Measurements from ENCODE around the gene CSF2RB.

Gene CSF2RB

GRCh38 chr22:36922105-36922608 is 8.7 kb downstream of the CSF2RB start:
- no peak for FAIRE-seq

- no peak for FAIRE-seq
Observed at GRCh38 chr22:36922711-36923110, 9.3 kb downstream of the CSF2RB start.

- no peak for FAIRE-seq
Observed at GRCh38 chr22:36923131-36923788, 9.8 kb downstream of the CSF2RB start.

GRCh38 chr22:36924151-36924698 is 10.8 kb downstream of the CSF2RB start:
- FAIRE-seq: no peak

DNA sequence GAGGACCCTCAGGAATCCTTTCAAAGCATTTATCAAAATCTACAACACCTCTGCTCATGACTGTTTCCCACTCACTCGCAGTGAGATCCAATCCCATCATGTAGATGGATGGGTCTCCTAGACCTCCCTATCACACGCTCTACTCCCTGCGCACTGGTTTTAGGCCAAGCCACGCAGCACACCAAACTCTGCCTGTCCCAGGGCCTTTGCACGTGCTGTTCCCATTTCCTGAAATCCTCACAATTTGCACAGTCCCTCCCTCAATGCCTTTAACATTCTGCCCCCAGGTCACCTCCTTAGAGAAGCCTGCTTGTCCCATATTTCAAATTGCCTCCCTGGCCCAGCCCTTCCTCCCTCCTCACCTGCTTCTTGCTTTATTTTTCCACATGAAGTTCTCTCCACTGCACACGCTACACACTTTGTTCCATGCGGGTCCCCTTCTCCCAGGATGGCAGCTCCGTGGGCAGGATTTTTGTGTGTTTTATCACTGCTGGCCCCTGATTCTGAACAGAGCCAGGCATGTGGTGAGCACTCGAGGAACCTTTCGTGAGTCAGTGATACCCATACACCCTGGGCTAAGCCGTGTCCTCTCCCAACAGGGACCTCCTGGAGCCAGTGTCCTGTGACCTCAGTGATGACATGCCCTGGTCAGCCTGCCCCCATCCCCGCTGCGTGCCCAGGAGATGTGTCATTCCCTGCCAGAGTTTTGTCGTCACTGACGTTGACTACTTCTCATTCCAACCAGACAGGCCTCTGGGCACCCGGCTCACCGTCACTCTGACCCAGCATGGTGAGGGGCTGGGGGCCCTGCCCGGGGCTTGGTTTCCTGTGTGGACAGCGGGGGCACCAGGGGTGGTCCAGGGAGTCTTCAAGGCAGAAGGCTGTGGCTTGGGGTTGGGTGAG is 12.2 kb downstream of the CSF2RB start:
- no peak for FAIRE-seq

GRCh38 chr22:36926309-36926708 is 12.9 kb downstream of the CSF2RB start:
- FAIRE-seq: no peak

GRCh38 chr22:36926721-36927435 is 13.4 kb downstream of the CSF2RB start:
- FAIRE-seq: no peak

GRCh38 chr22:36927671-36928070 is 14.2 kb downstream of the CSF2RB start:
- FAIRE-seq: no peak

DNA sequence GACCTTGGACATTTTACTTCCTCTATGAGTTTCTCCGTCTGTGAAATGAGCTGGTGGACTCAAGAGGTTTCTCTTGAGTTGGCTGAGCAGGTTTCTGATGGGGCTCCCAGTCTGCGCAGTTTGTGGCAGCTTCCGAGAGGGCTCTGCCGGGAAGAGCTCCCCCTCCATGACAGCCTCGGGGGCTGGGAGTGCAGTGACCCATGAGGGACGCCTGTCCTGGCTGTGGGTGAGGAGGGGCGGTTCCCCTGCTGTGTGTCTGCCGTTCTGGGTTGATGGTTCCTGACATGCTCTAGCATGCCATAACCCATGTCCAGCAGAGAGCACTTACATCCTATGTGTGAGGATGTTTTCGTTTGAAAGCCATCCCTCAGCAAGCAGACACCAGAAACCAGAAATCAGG is 14.8 kb downstream of the CSF2RB start:
- FAIRE-seq: no peak

DNA sequence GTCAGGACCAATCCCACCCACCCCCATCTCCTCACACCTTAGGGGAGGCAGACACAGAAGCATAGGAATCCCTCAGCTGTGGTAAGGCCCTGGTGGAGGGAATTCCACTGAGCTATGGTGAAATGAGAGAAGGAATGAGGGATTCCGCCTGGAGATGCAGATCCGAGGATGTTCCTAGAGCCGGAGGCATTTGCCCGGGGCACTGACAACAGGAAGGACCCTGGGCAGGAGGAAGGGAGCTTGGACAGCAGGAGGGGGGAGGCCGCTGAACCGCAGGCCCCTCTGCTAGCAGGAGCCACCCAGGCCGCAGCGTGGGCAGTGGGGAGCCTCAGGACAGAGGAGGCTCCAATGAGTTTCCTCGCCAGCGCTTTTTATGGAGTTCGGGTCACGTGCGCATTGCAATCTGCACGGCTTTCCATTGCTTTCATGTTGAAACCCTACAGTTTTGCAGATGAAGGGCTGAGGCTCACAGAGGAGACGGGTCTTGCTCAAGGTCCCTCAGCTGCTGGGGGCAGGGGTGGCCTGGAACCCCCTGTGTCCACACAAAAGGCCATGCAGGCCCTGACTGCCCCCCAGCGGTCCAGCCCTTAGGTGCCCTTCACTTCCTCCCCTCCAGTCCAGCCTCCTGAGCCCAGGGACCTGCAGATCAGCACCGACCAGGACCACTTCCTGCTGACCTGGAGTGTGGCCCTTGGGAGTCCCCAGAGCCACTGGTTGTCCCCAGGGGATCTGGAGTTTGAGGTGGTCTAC is 15.5 kb downstream of the CSF2RB start:
- no peak for FAIRE-seq

DNA sequence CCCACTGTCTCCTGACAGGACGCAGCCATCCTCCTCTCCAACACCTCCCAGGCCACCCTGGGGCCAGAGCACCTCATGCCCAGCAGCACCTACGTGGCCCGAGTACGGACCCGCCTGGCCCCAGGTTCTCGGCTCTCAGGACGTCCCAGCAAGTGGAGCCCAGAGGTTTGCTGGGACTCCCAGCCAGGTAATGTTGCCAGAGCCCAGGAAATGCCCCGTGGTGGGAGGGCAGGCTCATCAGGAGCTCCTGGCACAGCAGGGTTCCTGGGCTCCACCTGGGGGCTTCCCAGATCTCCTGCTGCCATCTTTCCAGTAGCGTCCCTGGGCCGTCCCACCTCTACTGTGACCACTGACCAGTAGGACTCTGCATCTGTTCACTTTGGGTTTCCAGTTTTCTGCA is 16.2 kb downstream of the CSF2RB start:
- no peak for FAIRE-seq

- FAIRE-seq: no peak
Observed at GRCh38 chr22:36930041-36930935, 16.9 kb downstream of the CSF2RB start.

DNA sequence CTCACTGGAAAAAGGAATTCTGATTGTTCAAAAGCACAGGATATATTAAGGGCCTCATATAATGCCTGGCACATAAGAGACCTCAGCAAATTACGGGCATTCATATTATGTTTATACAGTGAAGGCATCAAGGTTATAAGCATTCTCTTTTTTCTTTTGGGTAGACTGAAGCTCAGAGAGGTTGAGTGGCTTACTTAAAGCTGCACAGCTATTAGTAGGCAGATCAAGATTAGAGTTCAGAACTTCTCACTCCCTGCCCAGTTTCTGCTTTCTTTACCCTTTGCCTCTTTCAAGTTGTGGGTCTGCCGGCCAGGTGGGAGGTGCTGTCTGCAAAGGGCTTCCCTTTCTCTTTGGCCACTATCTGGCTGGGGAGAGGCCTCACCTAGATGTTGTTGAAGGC is 18.0 kb downstream of the CSF2RB start:
- no peak for FAIRE-seq

- FAIRE-seq: no peak
Observed at GRCh38 chr22:36933629-36934417, 20.4 kb downstream of the CSF2RB start.

GRCh38 chr22:36934418-36935312 is 21.2 kb downstream of the CSF2RB start:
- FAIRE-seq: no peak

GRCh38 chr22:36935313-36935610 is 21.8 kb downstream of the CSF2RB start:
- FAIRE-seq: no peak

DNA sequence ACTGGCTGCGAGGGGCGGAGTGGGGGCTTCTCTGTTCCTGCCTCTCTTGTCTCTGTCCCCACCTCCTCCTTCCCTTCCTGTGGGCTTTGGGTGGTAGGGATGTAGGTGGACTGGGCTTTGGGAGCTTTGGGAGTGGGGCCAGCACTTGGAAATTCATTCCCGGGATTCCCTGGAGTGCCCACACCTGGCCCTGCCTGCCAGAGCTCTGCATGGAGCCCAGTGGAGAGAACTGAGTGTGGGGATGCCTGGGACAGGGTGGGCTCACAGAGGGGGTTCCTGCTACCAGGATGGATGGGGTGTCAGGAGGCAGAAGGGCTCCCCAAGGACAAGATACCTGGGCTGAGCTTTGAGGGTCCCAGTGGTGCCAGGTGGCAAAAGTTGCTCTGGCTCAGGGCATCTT is 22.3 kb downstream of the CSF2RB start:
- no peak for FAIRE-seq

- FAIRE-seq: no peak
Observed at GRCh38 chr22:36936362-36937116, 23.1 kb downstream of the CSF2RB start.
